ENCODE measurements around the gene FAM107B. TPM values are rescaled to one million over a fixed set of nuclear protein-coding genes. Genes with fewer than 3 reads are reported as not detected.

FAM107B gene
- total and polyA plus RNA-seq, 2 of the 13 experiments (the other 11 are each of a cell fraction or from before 2014, with no cell fraction given): 15.7 to 24.8 TPM

DNA sequence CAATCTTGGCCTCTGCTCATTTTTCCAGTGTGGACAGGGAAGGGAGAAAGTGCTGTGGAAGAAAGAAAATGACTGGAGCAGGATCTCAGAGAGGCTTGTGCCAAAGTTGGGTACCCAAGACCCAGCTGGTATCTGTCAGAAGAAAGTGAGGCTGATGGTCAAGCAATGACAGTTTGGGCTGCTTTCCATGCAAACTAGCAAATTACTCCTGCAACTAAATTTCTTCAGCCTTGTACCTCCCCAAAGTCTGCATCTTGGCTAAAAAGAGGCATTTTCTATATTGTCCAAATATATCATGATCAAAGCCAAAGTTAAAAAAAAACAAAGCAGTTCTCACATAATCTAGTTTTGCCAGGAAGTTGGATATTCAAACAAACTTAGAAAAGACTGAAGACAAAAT lies 235.5 kb downstream of the FAM107B start:
- POLR2A ChIA-PET: interaction anchor here (1.7 kb wide), 1 partner anchor 11 kb away, joined by 5 read pairs; no protein-coding TSS in a partner anchor

DNA sequence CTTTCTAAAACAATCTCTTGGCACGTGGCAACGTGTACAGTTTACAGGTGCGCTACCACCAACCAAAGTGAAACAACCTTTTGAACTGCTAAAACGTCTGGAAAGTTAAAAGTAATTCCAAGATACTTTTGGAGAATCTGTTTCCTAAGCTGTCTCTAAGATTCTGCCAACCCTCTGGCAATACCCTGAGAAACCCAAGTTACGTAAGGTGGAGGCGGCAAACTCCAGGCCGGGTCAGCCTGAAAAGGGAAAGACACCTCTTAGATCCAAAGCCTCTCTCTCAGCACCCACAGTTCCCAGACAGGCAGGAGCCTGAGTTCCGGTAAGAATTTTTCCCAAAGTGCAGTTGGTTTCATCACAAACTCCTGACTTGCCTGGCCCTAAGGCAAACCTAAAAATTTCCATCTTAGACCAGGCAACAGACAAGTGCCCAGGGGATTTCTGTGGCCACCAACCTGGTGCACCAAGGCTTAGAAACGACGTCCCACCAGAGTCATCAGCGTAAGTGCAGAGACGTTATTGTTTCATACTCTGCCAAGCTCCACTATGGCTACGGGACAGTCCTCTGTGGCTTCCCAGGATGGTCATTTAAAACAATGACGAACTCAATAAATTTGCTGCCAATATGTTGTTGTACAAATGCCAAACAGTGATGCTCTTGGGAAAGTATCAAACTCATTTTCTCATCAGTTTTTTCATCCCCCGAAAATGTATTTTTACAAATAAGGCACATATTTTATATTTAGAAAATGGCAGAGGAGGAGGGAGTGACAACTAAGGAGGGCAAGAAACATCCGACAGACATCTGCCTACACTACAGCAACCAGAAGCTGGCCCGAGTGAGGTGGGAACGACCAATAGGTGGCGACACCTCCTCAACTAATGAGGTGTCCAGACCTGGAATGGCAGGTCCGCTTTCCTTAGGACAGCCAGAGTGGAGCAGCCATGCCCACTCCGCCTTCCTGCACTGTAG lies 238.2 kb downstream of the FAM107B start:
- Histone ChIP-seq H3K9me3 (ENCODE audit: low read length) (no peaks in the 10 kb centered on the region), H3K9ac (ENCODE audit: insufficient read depth, low read depth, low read length) (no peak overlapping the region; the same call in 1 of the 2 replicates), H2AFZ (ENCODE audit: low read length) (no peak overlapping the region), H4K20me1 (ENCODE audit: insufficient read depth, low read length) (peaks cover 26% of the 10 kb centered on the region), H3K36me3 (replicated peaks in 1 of 2; ENCODE audit: control insufficient read depth in 1 of 2, insufficient read depth in 2 of 2, low read length in 2 of 2) (peaks cover under 1 to 11% of the 10 kb centered on the region in 2 experiments; a peak in 2 of 5 replicates), H3K4me3 (replicated peaks in 1 of 3; ENCODE audit: insufficient read depth in 1 of 3, low read depth in 2 of 3, low read length in 3 of 3) (no peak overlapping the region), H3K4me1 (ENCODE audit: insufficient read depth, low read length) (peaks cover 59% of the 10 kb centered on the region), H3K27ac (ENCODE audit: extremely low read length, insufficient read depth, low read length) (peak overlapping the region; percentile 24), H3K27me3 (ENCODE audit: control insufficient read depth in 1 of 2, insufficient read depth in 2 of 2, low read length in 2 of 2) (no peaks in the 10 kb centered on the region), H3K4me2 (ENCODE audit: low read depth, low read length) (peak overlapping the region; percentile 47), H3K79me2 (ENCODE audit: insufficient read depth, low read length) (peaks cover 22% of the 10 kb centered on the region)
- ATAC-seq: peak; percentile 71
- peak; percentile 56 for DNase-seq (ENCODE audit: low spot score)
- in situ Hi-C loops (cut with HindIII; ENCODE audit: extremely low pct_ligation_motif_present, low pct_unique_long_range_greater_than_20kb) (no loop called here), intact Hi-C loops (cut with micrococcal nuclease; ENCODE audit: unreplicated experiment) (loop anchor here (1.0 to 10.0 kb wide), 5 partner anchors 14 to 418 kb away; partner anchors contain the start of genes CDNF, DCLRE1C, HSPA14 and MEIG1)
- no TSS peak for BruUV-seq (replicated peaks)
- CTCF ChIA-PET (ENCODE audit: low intra/inter-chr PET ratio, low total read pairs): interaction anchor here (1.8 to 2.1 kb wide), 2 partner anchors 19 to 287 kb away, joined by 6 to 13 read pairs; no protein-coding TSS in a partner anchor
- peak; percentile 64 for FAIRE-seq
- WGBS (ENCODE audit: low lambda C conversion rate): 52% methylated on average over 20 of the region's 21 CpGs
- POLR2A ChIA-PET: interaction anchor here (1.0 to 1.7 kb wide), 2 partner anchors 13 to 301 kb away, joined by 3 to 4 read pairs; partner anchors contain the start of genes CDNF, HSPA14 and MSANTD7
- TF ChIP-seq, protein P1, sequence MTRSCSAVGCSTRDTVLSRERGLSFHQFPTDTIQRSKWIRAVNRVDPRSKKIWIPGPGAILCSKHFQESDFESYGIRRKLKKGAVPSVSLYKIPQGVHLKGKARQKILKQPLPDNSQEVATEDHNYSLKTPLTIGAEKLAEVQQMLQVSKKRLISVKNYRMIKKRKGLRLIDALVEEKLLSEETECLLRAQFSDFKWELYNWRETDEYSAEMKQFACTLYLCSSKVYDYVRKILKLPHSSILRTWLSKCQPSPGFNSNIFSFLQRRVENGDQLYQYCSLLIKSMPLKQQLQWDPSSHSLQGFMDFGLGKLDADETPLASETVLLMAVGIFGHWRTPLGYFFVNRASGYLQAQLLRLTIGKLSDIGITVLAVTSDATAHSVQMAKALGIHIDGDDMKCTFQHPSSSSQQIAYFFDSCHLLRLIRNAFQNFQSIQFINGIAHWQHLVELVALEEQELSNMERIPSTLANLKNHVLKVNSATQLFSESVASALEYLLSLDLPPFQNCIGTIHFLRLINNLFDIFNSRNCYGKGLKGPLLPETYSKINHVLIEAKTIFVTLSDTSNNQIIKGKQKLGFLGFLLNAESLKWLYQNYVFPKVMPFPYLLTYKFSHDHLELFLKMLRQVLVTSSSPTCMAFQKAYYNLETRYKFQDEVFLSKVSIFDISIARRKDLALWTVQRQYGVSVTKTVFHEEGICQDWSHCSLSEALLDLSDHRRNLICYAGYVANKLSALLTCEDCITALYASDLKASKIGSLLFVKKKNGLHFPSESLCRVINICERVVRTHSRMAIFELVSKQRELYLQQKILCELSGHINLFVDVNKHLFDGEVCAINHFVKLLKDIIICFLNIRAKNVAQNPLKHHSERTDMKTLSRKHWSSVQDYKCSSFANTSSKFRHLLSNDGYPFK (CRISPR knock-in tag; IDR thresholded peaks at IDR 0.05; ENCODE audit: borderline replicate concordance): no peak
- TF ChIP-seq, protein P2, sequence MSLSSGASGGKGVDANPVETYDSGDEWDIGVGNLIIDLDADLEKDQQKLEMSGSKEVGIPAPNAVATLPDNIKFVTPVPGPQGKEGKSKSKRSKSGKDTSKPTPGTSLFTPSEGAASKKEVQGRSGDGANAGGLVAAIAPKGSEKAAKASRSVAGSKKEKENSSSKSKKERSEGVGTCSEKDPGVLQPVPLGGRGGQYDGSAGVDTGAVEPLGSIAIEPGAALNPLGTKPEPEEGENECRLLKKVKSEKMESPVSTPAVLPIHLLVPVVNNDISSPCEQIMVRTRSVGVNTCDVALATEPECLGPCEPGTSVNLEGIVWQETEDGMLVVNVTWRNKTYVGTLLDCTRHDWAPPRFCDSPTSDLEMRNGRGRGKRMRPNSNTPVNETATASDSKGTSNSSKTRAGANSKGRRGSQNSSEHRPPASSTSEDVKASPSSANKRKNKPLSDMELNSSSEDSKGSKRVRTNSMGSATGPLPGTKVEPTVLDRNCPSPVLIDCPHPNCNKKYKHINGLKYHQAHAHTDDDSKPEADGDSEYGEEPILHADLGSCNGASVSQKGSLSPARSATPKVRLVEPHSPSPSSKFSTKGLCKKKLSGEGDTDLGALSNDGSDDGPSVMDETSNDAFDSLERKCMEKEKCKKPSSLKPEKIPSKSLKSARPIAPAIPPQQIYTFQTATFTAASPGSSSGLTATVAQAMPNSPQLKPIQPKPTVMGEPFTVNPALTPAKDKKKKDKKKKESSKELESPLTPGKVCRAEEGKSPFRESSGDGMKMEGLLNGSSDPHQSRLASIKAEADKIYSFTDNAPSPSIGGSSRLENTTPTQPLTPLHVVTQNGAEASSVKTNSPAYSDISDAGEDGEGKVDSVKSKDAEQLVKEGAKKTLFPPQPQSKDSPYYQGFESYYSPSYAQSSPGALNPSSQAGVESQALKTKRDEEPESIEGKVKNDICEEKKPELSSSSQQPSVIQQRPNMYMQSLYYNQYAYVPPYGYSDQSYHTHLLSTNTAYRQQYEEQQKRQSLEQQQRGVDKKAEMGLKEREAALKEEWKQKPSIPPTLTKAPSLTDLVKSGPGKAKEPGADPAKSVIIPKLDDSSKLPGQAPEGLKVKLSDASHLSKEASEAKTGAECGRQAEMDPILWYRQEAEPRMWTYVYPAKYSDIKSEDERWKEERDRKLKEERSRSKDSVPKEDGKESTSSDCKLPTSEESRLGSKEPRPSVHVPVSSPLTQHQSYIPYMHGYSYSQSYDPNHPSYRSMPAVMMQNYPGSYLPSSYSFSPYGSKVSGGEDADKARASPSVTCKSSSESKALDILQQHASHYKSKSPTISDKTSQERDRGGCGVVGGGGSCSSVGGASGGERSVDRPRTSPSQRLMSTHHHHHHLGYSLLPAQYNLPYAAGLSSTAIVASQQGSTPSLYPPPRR (CRISPR knock-in tag; IDR thresholded peaks at IDR 0.05; ENCODE audit: borderline replicate concordance): no peak
- TF ChIP-seq TEAD3 (CRISPR knock-in tag; optimal IDR thresholded peaks at IDR 0.05; ENCODE audit: borderline replicate concordance) (peak; percentile 49), NFRKB (IDR thresholded peaks at IDR 0.05) (no peak), POLR2A (IDR thresholded peaks at IDR 0.05; ENCODE audit: insufficient read depth in 1 of 2, low read depth in 2 of 2, low read length in 2 of 2) (no peak), HMGA1 (CRISPR knock-in tag; conservative IDR thresholded peaks at IDR 0.05) (no peak)

More for the DNA sequence above, 235.5 kb downstream of the FAM107B start:
- peaks cover 12% of the 10 kb centered on the region; the same call in 1 of the 2 replicates for H4K20me1 ChIP-seq (ENCODE audit: insufficient read depth, low read length)
- H3K4me3 ChIP-seq (replicated peaks in 1 of 3; ENCODE audit: insufficient read depth in 1 of 3, low read depth in 2 of 3, low read length in 3 of 3): no peak overlapping the region
- ATAC-seq (no peak), FAIRE-seq (no peak), DNase-seq (ENCODE audit: low spot score) (no peak)
- TF ChIP-seq PPARG (CRISPR knock-in tag; conservative IDR thresholded peaks at IDR 0.05) (no peak), FOSL2 (CRISPR knock-in tag; IDR thresholded peaks at IDR 0.05) (no peak), EED (CRISPR knock-in tag; IDR thresholded peaks at IDR 0.05) (no peak), HCFC1 (IDR thresholded peaks at IDR 0.05; ENCODE audit: low read depth, low read length) (no peak)
- intact Hi-C loops (cut with micrococcal nuclease; ENCODE audit: unreplicated experiment) (loop anchor here (5.0 to 10.0 kb wide), 3 partner anchors 63 to 416 kb away; partner anchors contain the start of genes CDNF, DCLRE1C, HSPA14 and MEIG1), in situ Hi-C loops (cut with HindIII; ENCODE audit: extremely low pct_ligation_motif_present, low pct_unique_long_range_greater_than_20kb) (no loop called here)
- peaks cover 13% of the 10 kb centered on the region for H3K79me2 ChIP-seq (ENCODE audit: insufficient read depth, low read length)
- BruUV-seq (replicated peaks): no TSS peak
- no peak overlapping the region for H2AFZ ChIP-seq (ENCODE audit: low read length)
- CTCF ChIA-PET (ENCODE audit: low intra/inter-chr PET ratio, low total read pairs): no interaction called here
- H3K36me3 ChIP-seq (replicated peaks in 1 of 2; ENCODE audit: control insufficient read depth in 1 of 2, insufficient read depth in 2 of 2, low read length in 2 of 2): peaks cover 4 to 13% of the 10 kb centered on the region in 2 experiments; a peak in 2 of 5 replicates
- no peaks in the 10 kb centered on the region for H3K27me3 ChIP-seq (ENCODE audit: control insufficient read depth in 1 of 2, insufficient read depth in 2 of 2, low read length in 2 of 2)
- H3K4me2 ChIP-seq (ENCODE audit: low read depth, low read length): no peak overlapping the region
- H3K4me1 ChIP-seq (ENCODE audit: insufficient read depth, low read length): peaks cover 43% of the 10 kb centered on the region
- no peak overlapping the region for H3K27ac ChIP-seq (ENCODE audit: extremely low read length, insufficient read depth, low read length)
- no peaks in the 10 kb centered on the region for H3K9me3 ChIP-seq (ENCODE audit: low read length)
- no peak overlapping the region for H3K9ac ChIP-seq (ENCODE audit: insufficient read depth, low read depth, low read length)
